K562 (cell line): ENCODE data around the gene AGRN. TPM values are rescaled to one million over a fixed set of nuclear protein-coding genes. Genes with fewer than 3 reads are reported as not detected.
A peak's percentile ranks its signal among the peaks of the same experiment; 100 is the strongest.

Experiments used
- ATAC-seq: fragments of 200-7000 bp; cut with Tn5 transposase; 3 replicates; pipeline ENCODE4 v1.9.1; 2020; ENCODE audit warnings: moderate library complexity
- BruUV-seq: library from RNA; stranded (reverse); fragments of 400-500 nt; replicated peaks from 2 replicates; lab custom pipeline; 2021; lab: Mats Ljungman, UMichigan
- CTCF ChIA-PET: fragments of 300-600 bp; formaldehyde crosslinking; extraction: SDS; loops from one replicate; lab custom pipeline; 2021; ENCODE audit warnings: low intra/inter-chr PET ratio; lab: Yijun Ruan, JAX
- POLR2A ChIA-PET: fragments of 300-600, 350-650 bp; sonication (Branson Sonifier 250); formaldehyde crosslinking; extraction: SDS; loops from one replicate; lab custom pipeline; 2021; ENCODE audit warnings: antibody characterized with exemption, inconsistent platforms; lab: Yijun Ruan, JAX
- DNase-seq, 4 experiments: peaks; one replicate each; pipeline versions ENCODE4 v3.0.0 to v3.0.0-alpha.2; 2011 to 2018; ENCODE audit warnings: low spot score in 3 of 4, mixed read lengths in 3 of 4; ENCODE audit errors: extremely low read depth in 1 of 4
- FAIRE-seq: peaks from 2 replicates; lab custom pipeline; 2011; peaks lifted over from hg19 to GRCh38; lab: Jason Lieb, UNC
- H2AFZ ChIP-seq: 2 replicates; pipeline ENCODE4 v1.6.0; 2011; ENCODE audit warnings: low read depth, low read length, control low read depth, inconsistent platforms
- H3K27ac ChIP-seq: fragments of 200-600 bp; 3 replicates; pipeline ENCODE4 v1.8.0; 2011; ENCODE audit warnings: low read depth, mild to moderate bottlenecking, control low read depth, inconsistent platforms, low read length, moderate library complexity, mixed read lengths; ENCODE audit errors: extremely low read depth
- H3K27me3 ChIP-seq, 2 experiments: fragments of 300-600 bp in 1 of 2; 2 replicates in 1 of 2; 3 replicates in 1 of 2; pipeline versions ENCODE4 v1.6.0 to v1.8.0; 2011; ENCODE audit warnings: inconsistent platforms in 2 of 2, low read length in 2 of 2, mild to moderate bottlenecking in 1 of 2, mixed read lengths in 1 of 2, moderate library complexity in 1 of 2; ENCODE audit not compliant: control insufficient read depth in 2 of 2, insufficient read depth in 2 of 2
- H3K36me3 ChIP-seq: fragments of 300-600 bp; 3 replicates; pipeline ENCODE4 v1.8.0; 2011; ENCODE audit warnings: mild to moderate bottlenecking, low read length, inconsistent platforms; ENCODE audit not compliant: control insufficient read depth, insufficient read depth
- H3K4me1 ChIP-seq, 2 experiments: fragments of 200-600 bp in 1 of 2; replicated peaks in 1 of 2; 2 replicates in 1 of 2; 3 replicates in 1 of 2; pipeline versions ENCODE4 v1.5.1 to v1.8.0; 2011; ENCODE audit warnings: inconsistent platforms in 2 of 2, low read length in 2 of 2, mild to moderate bottlenecking in 1 of 2, mixed read lengths in 1 of 2, moderate library complexity in 1 of 2; ENCODE audit not compliant: control insufficient read depth in 2 of 2, insufficient read depth in 2 of 2
- H3K4me2 ChIP-seq: 2 replicates; pipeline ENCODE4 v1.6.1; 2011; ENCODE audit warnings: low read length, control low read depth, inconsistent platforms, mixed read lengths; ENCODE audit not compliant: insufficient read depth
- H3K4me3 ChIP-seq: fragments of 200-600 bp; sonication (generic), shearing (Covaris generic); 2 replicates; pipeline ENCODE4 v1.5.1; 2016; ENCODE audit warnings: control low read depth, inconsistent platforms
- H3K79me2 ChIP-seq: fragments of 200-600 bp; 3 replicates; pipeline ENCODE4 v1.8.0; 2011; ENCODE audit warnings: low read length, inconsistent platforms; ENCODE audit not compliant: control insufficient read depth, insufficient read depth
- H3K9ac ChIP-seq, 2 experiments: 2 replicates each; pipeline versions ENCODE4 v1.6.0 to v1.6.1; 2011; ENCODE audit warnings: low read depth in 2 of 2, low read length in 2 of 2, control low read depth in 1 of 2, inconsistent platforms in 1 of 2, mild to moderate bottlenecking in 1 of 2, mixed read lengths in 1 of 2; ENCODE audit not compliant: insufficient read depth in 1 of 2
- H3K9me1 ChIP-seq: one replicate; pipeline ENCODE4 v1.6.0; 2011; ENCODE audit warnings: inconsistent platforms, mild to moderate bottlenecking, low read length, moderate library complexity; ENCODE audit not compliant: control insufficient read depth, insufficient read depth
- H3K9me3 ChIP-seq: replicated peaks from 2 replicates; pipeline ENCODE4 v1.5.1; 2011; ENCODE audit warnings: low read depth, low read length, inconsistent platforms; ENCODE audit not compliant: control insufficient read depth, insufficient read depth
- H4K20me1 ChIP-seq: replicated peaks from 2 replicates; pipeline ENCODE4 v1.6.1; 2011; ENCODE audit warnings: low read length, inconsistent platforms, mixed read lengths; ENCODE audit not compliant: control insufficient read depth, insufficient read depth
- CBFA2T3 ChIP-seq: fragments of 450-650 bp; IDR thresholded peaks from 2 replicates; pipeline ENCODE4 v1.6.1; 2017
- SIN3B ChIP-seq: fragments of 450-650 bp; IDR thresholded peaks from 2 replicates; pipeline ENCODE4 v1.6.1; 2017; ENCODE audit warnings: low read depth, mild to moderate bottlenecking, moderate library complexity
- ZBTB7A ChIP-seq: IDR thresholded peaks from 2 replicates; pipeline ENCODE4 v1.6.1; 2011; ENCODE audit warnings: low read depth, mild to moderate bottlenecking, low read length, moderate library complexity, borderline replicate concordance; ENCODE audit not compliant: control insufficient read depth
- WGBS: fragments of 100-300 bp; shearing (Covaris generic); methylation state at CpG from one replicate; pipeline ENCODE4 v1.1.6; 2016; ENCODE audit warnings: low coverage, mixed read lengths; ENCODE audit not compliant: insufficient coverage; ENCODE audit errors: missing lambda C conversion rate; 5-methylcytosine and 5-hydroxymethylcytosine counted together
- in situ Hi-C: fragments of 300-500 bp; cut with MboI; formaldehyde crosslinking; loops from 4 replicates; pipeline ENCODE4 v1.15.0; 2018; ENCODE audit warnings: inconsistent platforms, mixed read lengths
- intact Hi-C: fragments of 100-400 bp; cut with micrococcal nuclease; formaldehyde crosslinking; loops from 2 replicates; pipeline ENCODE4 v1.14.2; 2022
- polyA plus RNA-seq, 8 experiments: library from polyadenylated mRNA; depleted of rRNA in 4 of 8; stranded (reverse) in 5 of 8; unstranded in 3 of 8; fragments of >200 nt; fragmentation: Nextera tagmentation in 2 of 8; fragmentation: Illumina TruSeq in 1 of 8; extraction: Ambion mirVana in 2 of 8; extraction: Trizol in 1 of 8; gene quantifications; 2 replicates each; pipeline versions ENCODE4 v1.2.1 to v1.2.3, GENCODE V29; 2011 to 2014; ENCODE audit warnings: inconsistent platforms in 1 of 8, missing spikeins in 1 of 8
- total RNA-seq, 7 experiments: library from RNA; depleted of rRNA in 6 of 7; stranded (reverse); fragments of >200 nt in 6 of 7; fragmentation: Illumina TruSeq in 2 of 7; extraction: Trizol in 2 of 7; gene quantifications; 2 replicates each; pipeline versions ENCODE4 v1.2.1 to v1.2.3, GENCODE V29; 2011 to 2021; ENCODE audit warnings: low replicate concordance in 1 of 7

The AGRN gene
- total and polyA plus RNA-seq, 9 of the 15 experiments (the other 6 are each of a cell fraction or from before 2014, with no cell fraction given): 0.04 to 111 (median 18.1) TPM

GRCh38 chr1:1024149-1024770 lies 4.3 kb downstream of the AGRN start:
- FAIRE-seq: peak; percentile 65
- Histone ChIP-seq H3K4me1 (peaks cover 29 to 80% of the 10 kb centered on the region in 2 experiments), H4K20me1 (peaks cover 22% of the 10 kb centered on the region), H3K4me3 (no peak overlapping the region), H2AFZ (no peak overlapping the region), H3K79me2 (peaks cover 40% of the 10 kb centered on the region), H3K9me1 (peaks cover 12% of the 10 kb centered on the region)
- POLR2A ChIA-PET: interaction anchor here (0.6 to 1.3 kb wide), 6 partner anchors 9 to 384 kb away, joined by 3 to 4 read pairs (median 3); partner anchors contain the start of genes PLEKHN1 and UBE2J2
- TF ChIP-seq ZBTB7A (peak; percentile 36; the same call in 1 of the 2 replicates), SIN3B (no peak), CBFA2T3 (peak; percentile 38)
- TF ChIP-seq, all 486 proteins: peak for 2
- in situ Hi-C loops: no loop called here
- ATAC-seq (no peak), DNase-seq (peak in 3 of 4 experiments; percentile 42 to 71 (median 46))
- BruUV-seq: no TSS peak
- peaks cover 58% of the 10 kb centered on the region; the same call in 2 of the 3 replicates for H3K36me3 ChIP-seq
- intact Hi-C loops: loop anchor here (5.0 kb wide), 1 partner anchor 38 kb away; no protein-coding TSS in a partner anchor
- no peaks in the 10 kb centered on the region for H3K9me3 ChIP-seq
- peak overlapping the region; percentile 48 for H3K4me2 ChIP-seq
- no peak overlapping the region; the same call in 2 of the 3 replicates for H3K27ac ChIP-seq
- no peaks in the 10 kb centered on the region for H3K27me3 ChIP-seq
- CTCF ChIA-PET: no interaction called here
- 78% methylated on average over 7 of the region's 9 CpGs for WGBS
- peak overlapping the region in 1 of 2 experiments; percentile 88; a peak in 2 of 4 replicates for H3K9ac ChIP-seq
